GM12878 (cell line): Measurements from ENCODE around the gene SEM1. TPM values are rescaled to one million over a fixed set of nuclear protein-coding genes. Genes with fewer than 3 reads are reported as not detected.

Experiments
- ATAC-seq: fragments of 200-7000 bp; cut with Tn5 transposase; 3 replicates; pipeline ENCODE4 v1.9.1; 2020; ENCODE audit warnings: mild to moderate bottlenecking, moderate library complexity
- BruUV-seq: library from RNA; stranded (reverse); fragments of 400-500 nt; replicated peaks from 2 replicates; lab custom pipeline; 2021; lab: Mats Ljungman, UMichigan
- CTCF ChIA-PET: fragments of 300-600 bp; sonication (Branson Sonifier 250); formaldehyde crosslinking; extraction: SDS; loops from one replicate; lab custom pipeline; 2021; ENCODE audit warnings: inconsistent platforms; lab: Yijun Ruan, JAX
- POLR2A ChIA-PET: fragments of 350-600 bp; formaldehyde crosslinking; extraction: SDS; loops from one replicate; lab custom pipeline; 2021; ENCODE audit warnings: inconsistent platforms; lab: Charles Lee
- RAD21 ChIA-PET: fragments of 300-600 bp; sonication (Branson Sonifier 250); formaldehyde crosslinking; loops from one replicate; lab custom pipeline; 2023; ENCODE audit warnings: antibody characterized with exemption; ENCODE audit not compliant: unreplicated experiment; lab: Charles Lee
- SMC1A ChIA-PET: fragments of 300-600 bp; sonication (Branson Sonifier 250); formaldehyde crosslinking; loops from one replicate; lab custom pipeline; 2023; ENCODE audit not compliant: unreplicated experiment, uncharacterized antibody; lab: Charles Lee
- DNase-seq: peaks from one replicate; pipeline ENCODE4 v3.0.0-alpha.2; 2011; ENCODE audit warnings: low read depth, low spot score
- FAIRE-seq: peaks from 3 replicates; lab custom pipeline; 2011; peaks lifted over from hg19 to GRCh38; lab: Jason Lieb, UNC
- H2AFZ ChIP-seq: 2 replicates; pipeline ENCODE4 v1.6.0; 2011; ENCODE audit warnings: low read depth, low read length, control low read depth; ENCODE audit not compliant: control insufficient read depth
- H3K27ac ChIP-seq: 2 replicates; pipeline ENCODE4 v1.5.1; 2011; ENCODE audit warnings: control low read depth; ENCODE audit not compliant: control insufficient read depth, insufficient read depth
- H3K27me3 ChIP-seq, 2 experiments: replicated peaks in 1 of 2; 2 replicates each; pipeline versions ENCODE4 v1.6.0 to v1.6.1; 2011; ENCODE audit warnings: low read length in 1 of 2; ENCODE audit not compliant: control insufficient read depth in 2 of 2, insufficient read depth in 2 of 2
- H3K36me3 ChIP-seq, 2 experiments: 2 replicates each; pipeline ENCODE4 v1.5.1; 2011; ENCODE audit warnings: low read length in 1 of 2; ENCODE audit not compliant: control insufficient read depth in 2 of 2, insufficient read depth in 2 of 2
- H3K4me1 ChIP-seq: 2 replicates; pipeline ENCODE4 v1.6.1; 2011; ENCODE audit warnings: mild to moderate bottlenecking, low read length, moderate library complexity, mixed read lengths; ENCODE audit not compliant: control insufficient read depth, insufficient read depth
- H3K4me2 ChIP-seq: 2 replicates; pipeline ENCODE4 v1.6.0; 2011; ENCODE audit warnings: control low read depth; ENCODE audit not compliant: control insufficient read depth, insufficient read depth
- H3K4me3 ChIP-seq: fragments of 200-600 bp; sonication (generic); 2 replicates; pipeline ENCODE4 v1.5.1; 2016
- H3K79me2 ChIP-seq: 2 replicates; pipeline ENCODE4 v1.6.0; 2011; ENCODE audit warnings: low read length; ENCODE audit not compliant: control insufficient read depth, insufficient read depth
- H3K9ac ChIP-seq: 2 replicates; pipeline ENCODE4 v1.8.0; 2011; ENCODE audit warnings: low read length, control low read depth, mixed read lengths; ENCODE audit not compliant: control insufficient read depth, insufficient read depth
- H3K9me3 ChIP-seq: replicated peaks from 3 replicates; pipeline ENCODE4 v1.5.1; 2011; ENCODE audit warnings: mild to moderate bottlenecking, low read length; ENCODE audit not compliant: control insufficient read depth, insufficient read depth
- H4K20me1 ChIP-seq: 2 replicates; pipeline ENCODE4 v1.6.0; 2011; ENCODE audit not compliant: control insufficient read depth, insufficient read depth
- ATF7 ChIP-seq: fragments of 450-650 bp; IDR thresholded peaks from 2 replicates; pipeline ENCODE4 v1.6.1; 2016; ENCODE audit warnings: low read depth, mild to moderate bottlenecking
- BMI1 ChIP-seq: fragments of 450-650 bp; IDR thresholded peaks from 2 replicates; pipeline ENCODE4 v1.6.1; 2016; ENCODE audit warnings: mild to moderate bottlenecking, moderate library complexity, borderline replicate concordance
- BRCA1 ChIP-seq: IDR thresholded peaks from 2 replicates; pipeline ENCODE4 v1.6.1; 2011; ENCODE audit warnings: low read depth, low read length, improper control_type of control experiment
- CBX5 ChIP-seq: sonication (generic); IDR thresholded peaks from 2 replicates; pipeline ENCODE4 v1.6.1; 2016; ENCODE audit warnings: low read depth, moderate library complexity, mild to moderate bottlenecking, inconsistent platforms
- DPF2 ChIP-seq: fragments of 450-650 bp; IDR thresholded peaks from 2 replicates; pipeline ENCODE4 v1.6.1; 2017; ENCODE audit warnings: mild to moderate bottlenecking
- EP300 ChIP-seq, 2 experiments: fragments of 150-350 bp in 1 of 2; IDR thresholded peaks; 2 replicates each; pipeline ENCODE4 v1.6.1; 2011 to 2012; ENCODE audit warnings: low read depth in 2 of 2, low read length in 2 of 2, borderline replicate concordance in 1 of 2, improper control_type of control experiment in 1 of 2, inconsistent platforms in 1 of 2; ENCODE audit not compliant: control insufficient read depth in 1 of 2
- ETV6 ChIP-seq, 2 experiments: fragments of 450-650 bp in 1 of 2; IDR thresholded peaks in 1 of 2; conservative IDR thresholded peaks in 1 of 2; 2 replicates each; pipeline ENCODE4 v1.6.1; 2014; ENCODE audit warnings: antibody characterized with exemption in 1 of 2, borderline replicate concordance in 1 of 2, low read depth in 1 of 2, mild to moderate bottlenecking in 1 of 2, moderate library complexity in 1 of 2
- IKZF1 ChIP-seq: fragments of 450-650 bp; conservative IDR thresholded peaks from 2 replicates; pipeline ENCODE4 v1.6.1; 2017; ENCODE audit warnings: antibody characterized with exemption, mild to moderate bottlenecking
- IKZF2 ChIP-seq, 2 experiments: fragments of 450-650 bp; IDR thresholded peaks; 2 replicates each; pipeline ENCODE4 v1.6.1; 2017; ENCODE audit warnings: mild to moderate bottlenecking in 2 of 2, moderate library complexity in 2 of 2
- IRF4 ChIP-seq: IDR thresholded peaks from 2 replicates; pipeline ENCODE4 v1.6.1; 2011; ENCODE audit warnings: low read depth, low read length
- JUNB ChIP-seq: IDR thresholded peaks from 2 replicates; pipeline ENCODE4 v1.6.1; 2016; ENCODE audit warnings: antibody characterized with exemption, mild to moderate bottlenecking
- JUND ChIP-seq: IDR thresholded peaks from 2 replicates; pipeline ENCODE4 v1.6.1; 2012; ENCODE audit warnings: low read depth, mild to moderate bottlenecking, low read length, improper control_type of control experiment, moderate library complexity
- MTA2 ChIP-seq: fragments of 450-650 bp; IDR thresholded peaks from 2 replicates; pipeline ENCODE4 v1.6.1; 2016; ENCODE audit warnings: low read depth, mild to moderate bottlenecking, moderate library complexity
- NBN ChIP-seq: fragments of 450-650 bp; IDR thresholded peaks from 2 replicates; pipeline ENCODE4 v1.6.1; 2016
- PML ChIP-seq: IDR thresholded peaks from 2 replicates; pipeline ENCODE4 v1.6.1; 2012; ENCODE audit warnings: low read length, inconsistent platforms
- POLR2AphosphoS5 ChIP-seq: IDR thresholded peaks from 2 replicates; pipeline ENCODE4 v1.6.1; 2011; ENCODE audit warnings: mild to moderate bottlenecking, low read length, inconsistent platforms
- RAD51 ChIP-seq: fragments of 450-650 bp; IDR thresholded peaks from 2 replicates; pipeline ENCODE4 v1.6.1; 2016; ENCODE audit warnings: moderate library complexity, mild to moderate bottlenecking, inconsistent platforms
- RUNX3 ChIP-seq: IDR thresholded peaks from 2 replicates; pipeline ENCODE4 v1.6.1; 2012; ENCODE audit warnings: low read length, inconsistent platforms
- YY1 ChIP-seq: IDR thresholded peaks from 2 replicates; pipeline ENCODE4 v1.6.1; 2011; ENCODE audit warnings: low read depth, mild to moderate bottlenecking, low read length
- ZNF217 ChIP-seq: fragments of 450-650 bp; IDR thresholded peaks from 2 replicates; pipeline ENCODE4 v1.6.1; 2017; ENCODE audit warnings: antibody characterized with exemption, mild to moderate bottlenecking
- ZNF592 ChIP-seq: fragments of 450-650 bp; IDR thresholded peaks from 2 replicates; pipeline ENCODE4 v1.6.1; 2017; ENCODE audit warnings: mild to moderate bottlenecking, moderate library complexity
- WGBS: methylation state at CpG from one replicate; pipeline ENCODE4 v1.1.6; 2016; ENCODE audit warnings: low lambda C conversion rate; ENCODE audit not compliant: insufficient replicate concordance, insufficient coverage; ENCODE audit errors: missing lambda C conversion rate; 5-methylcytosine and 5-hydroxymethylcytosine counted together
- in situ Hi-C: fragments of 300-500 bp; cut with MboI; formaldehyde crosslinking; loops from 9 replicates; pipeline ENCODE4 v1.14.3; 2018; ENCODE audit warnings: mixed read lengths
- intact Hi-C: fragments of 100-400 bp; cut with micrococcal nuclease; formaldehyde crosslinking; loops from one replicate; pipeline ENCODE4 v1.14.2; 2022; ENCODE audit not compliant: unreplicated experiment
- polyA plus RNA-seq, 11 experiments: library from polyadenylated mRNA; depleted of rRNA in 4 of 11; unstranded in 6 of 11; stranded (reverse) in 5 of 11; fragments of >200 nt; fragmentation: Nextera tagmentation in 4 of 11; fragmentation: Illumina TruSeq in 1 of 11; extraction: Ambion mirVana in 4 of 11; extraction: Trizol in 1 of 11; gene quantifications; 1 replicate in 1 of 11; 2 replicates in 10 of 11; pipeline versions ENCODE4 v1.2.1 to v1.2.3, GENCODE V29; 2011 to 2016; ENCODE audit warnings: inconsistent platforms in 2 of 11, missing spikeins in 2 of 11, low read depth in 1 of 11
- total RNA-seq, 4 experiments: library from RNA; depleted of rRNA in 3 of 4; stranded (reverse); fragments of >200 nt in 3 of 4; fragmentation: Illumina TruSeq in 1 of 4; extraction: Trizol in 1 of 4; gene quantifications; 2 replicates each; pipeline versions ENCODE4 v1.2.1 to v1.2.3, GENCODE V29; 2013 to 2021

SEM1 gene
- total and polyA plus RNA-seq, 10 of the 15 experiments (the other 5 are each of a cell fraction or from before 2014, with no cell fraction given): 44.6 to 606 (median 356) TPM

- Histone ChIP-seq H3K4me3 (no peak overlapping the region; the same call in 1 of the 2 replicates), H3K9ac (no peak overlapping the region), H2AFZ (no peak overlapping the region), H3K27ac (no peak overlapping the region), H3K36me3 (no peaks in the 10 kb centered on the region), H3K27me3 (no peaks in the 10 kb centered on the region), H3K4me1 (peaks cover 6% of the 10 kb centered on the region; the same call in 1 of the 2 replicates), H3K79me2 (no peaks in the 10 kb centered on the region), H3K9me3 (no peaks in the 10 kb centered on the region; the same call in 2 of the 3 replicates), H4K20me1 (no peaks in the 10 kb centered on the region; the same call in 1 of the 2 replicates), H3K4me2 (peak overlapping the region; percentile 30; the same call in 1 of the 2 replicates)
- ChIA-PET RAD21 (interaction anchor here (1.0 to 1.3 kb wide), 2 partner anchors 10 to 22 kb away, joined by 3 to 4 read pairs; no protein-coding TSS in a partner anchor), CTCF (interaction anchor here (0.6 to 1.0 kb wide), 3 partner anchors 11 to 608 kb away, joined by 4 to 7 read pairs (median 5); no protein-coding TSS in a partner anchor), POLR2A (no interaction called here), SMC1A (interaction anchor here (0.9 to 1.2 kb wide), 2 partner anchors 11 to 23 kb away, joined by 3 to 4 read pairs; no protein-coding TSS in a partner anchor)
- no TSS peak for BruUV-seq
- 58% methylated on average over 1 of the region's 1 CpG for WGBS
- in situ Hi-C loops (no loop called here), intact Hi-C loops (no loop called here)
- DNase-seq (no peak), FAIRE-seq (no peak), ATAC-seq (peak; percentile 87)
- TF ChIP-seq JUND (no peak), BMI1 (no peak), EP300 (IDR thresholded peaks at IDR 0.05; ENCODE audit: borderline replicate concordance in 1 of 2, control insufficient read depth in 1 of 2, low read depth in 2 of 2, low read length in 2 of 2) (peak in 1 of 2 experiments; percentile 18; a peak in 1 of 4 replicates), RUNX3 (peak; percentile 73), MTA2 (peak; percentile 89), ZNF217 (0 out of 2 replicates have a peak, but pooled peaks have one; percentile 16), DPF2 (0 out of 2 replicates have a peak, but pooled peaks have one; percentile 38), IRF4 (peak; percentile 80), RAD51 (no peak), JUNB (peak; percentile 75), YY1 (no peak), IKZF1 (peak; percentile 55), ATF7 (no peak), ZNF592 (no peak), CBX5 (0 out of 2 replicates have a peak, but pooled peaks have one; percentile 65), ETV6 (conservative IDR thresholded peaks at IDR 0.05 in 1 of 2, IDR thresholded peaks at IDR 0.05 in 1 of 2; ENCODE audit: borderline replicate concordance in 1 of 2, low read depth in 1 of 2) (no peak), BRCA1 (no peak), PML (no peak), IKZF2 (IDR thresholded peaks at IDR 0.05) (peak; percentile 73 to 75; a peak in 3 of 4 replicates), POLR2AphosphoS5 (no peak), NBN (0 out of 2 replicates have a peak, but pooled peaks have one; percentile 15)
Observed at GRCh38 chr7:96685755-96686154, 23.9 kb downstream of the SEM1 start.
